ENCODE measurements around the gene SLC22A8. TPM values are rescaled to one million over a fixed set of nuclear protein-coding genes. Genes with fewer than 3 reads are reported as not detected.

The SLC22A8 gene
- polyA plus RNA-seq, 3 donors = not detected

GRCh38 chr11:63023841-63024648, 8.4 kb upstream of the SLC22A8 start:
- H3K9me3 ChIP-seq (replicated peaks in 1 of 2; ENCODE audit: control insufficient read depth in 1 of 2, insufficient read depth in 1 of 2, low read length in 2 of 2) = no peaks in the 10 kb centered on the region
- Mint-ChIP-seq H3K9me3 (peaks cover 0 to 8% (median 3%) of the 10 kb centered on the region in 7 donors), H3K27ac (peak overlapping the region in 4 of 7 donors; percentile 31 to 64 (median 32)), H3K36me3 (no peaks in the 10 kb centered on the region), H3K4me3 (peak overlapping the region in 1 of 2 donors; percentile 63), H3K4me1 (peaks cover 9% of the 10 kb centered on the region), H3K27me3 (ENCODE audit: low read depth in 3 of 3) (peaks cover 6 to 12% (median 6%) of the 10 kb centered on the region in 3 donors)
- no peaks in the 10 kb centered on the region for H3K27me3 ChIP-seq (ENCODE audit: control insufficient read depth in 2 of 2, insufficient read depth in 2 of 2, low read length in 2 of 2)
- no peaks in the 10 kb centered on the region for H3K79me2 ChIP-seq (ENCODE audit: insufficient read depth, low read length)
- peaks cover 7 to 8% of the 10 kb centered on the region in 2 donors for H3K4me1 ChIP-seq (ENCODE audit: control insufficient read depth in 1 of 2, insufficient read depth in 2 of 2, low read length in 2 of 2)
- no peak overlapping the region for H3K4me3 ChIP-seq (replicated peaks in 1 of 3; ENCODE audit: low read depth in 2 of 3, low read length in 3 of 3)
- 23% methylated on average over 7 of the region's 19 CpGs for WGBS (ENCODE audit: insufficient coverage)
- H3K27ac ChIP-seq (ENCODE audit: low read depth in 1 of 2, low read length in 2 of 2) = peak overlapping the region; percentile 21 to 32
- H2AFZ ChIP-seq (ENCODE audit: insufficient read depth, low read depth, low read length, poor library complexity, severe bottlenecking) = peak overlapping the region; percentile 33
- peak overlapping the region; percentile 41 for H3K4me2 ChIP-seq (replicated peaks; ENCODE audit: extremely low read depth, low read length, poor library complexity, severe bottlenecking)
- intact Hi-C loops (cut with micrococcal nuclease) = loop anchor here (1.0 to 2.0 kb wide), 2 partner anchors 117 to 118 kb away; no protein-coding TSS in a partner anchor
- TF ChIP-seq CTCF (IDR thresholded peaks at IDR 0.05) = peak; percentile 98
- DNase-seq = peak; percentile 76 to 86 (median 77)
- no peaks in the 10 kb centered on the region for H4K20me1 ChIP-seq (ENCODE audit: insufficient read depth, low read length)
- H3K9ac ChIP-seq (ENCODE audit: insufficient read depth, low read length, poor library complexity, severe bottlenecking) = no peak overlapping the region
- H3K36me3 ChIP-seq (replicated peaks in 1 of 2; ENCODE audit: control insufficient read depth in 1 of 2, insufficient read depth in 2 of 2, low read length in 2 of 2) = no peaks in the 10 kb centered on the region

- Histone ChIP-seq H3K27ac (ENCODE audit: low read depth in 1 of 2, low read length in 2 of 2) (peak overlapping the region; percentile 21 to 32), H3K9me3 (replicated peaks in 1 of 2; ENCODE audit: control insufficient read depth in 1 of 2, insufficient read depth in 1 of 2, low read length in 2 of 2) (no peaks in the 10 kb centered on the region), H3K9ac (ENCODE audit: insufficient read depth, low read length, poor library complexity, severe bottlenecking) (no peak overlapping the region), H3K79me2 (ENCODE audit: insufficient read depth, low read length) (no peaks in the 10 kb centered on the region), H3K4me3 (replicated peaks in 1 of 3; ENCODE audit: low read depth in 2 of 3, low read length in 3 of 3) (no peak overlapping the region), H4K20me1 (ENCODE audit: insufficient read depth, low read length) (no peaks in the 10 kb centered on the region), H3K27me3 (ENCODE audit: control insufficient read depth in 2 of 2, insufficient read depth in 2 of 2, low read length in 2 of 2) (no peaks in the 10 kb centered on the region), H3K4me2 (replicated peaks; ENCODE audit: extremely low read depth, low read length, poor library complexity, severe bottlenecking) (peak overlapping the region; percentile 41), H3K36me3 (replicated peaks in 1 of 2; ENCODE audit: control insufficient read depth in 1 of 2, insufficient read depth in 2 of 2, low read length in 2 of 2) (no peaks in the 10 kb centered on the region), H2AFZ (ENCODE audit: insufficient read depth, low read depth, low read length, poor library complexity, severe bottlenecking) (peak overlapping the region; percentile 33), H3K4me1 (ENCODE audit: control insufficient read depth in 1 of 2, insufficient read depth in 2 of 2, low read length in 2 of 2) (peaks cover 7 to 8% of the 10 kb centered on the region in 2 donors)
- TF ChIP-seq CTCF (IDR thresholded peaks at IDR 0.05) = no peak
- H3K4me3 Mint-ChIP-seq = peak overlapping the region in 1 of 2 donors; percentile 63
- H3K4me1 Mint-ChIP-seq = peaks cover 9% of the 10 kb centered on the region
- H3K36me3 Mint-ChIP-seq = no peaks in the 10 kb centered on the region
- 89% methylated on average over 11 of the region's 11 CpGs for WGBS (ENCODE audit: insufficient coverage)
- peak overlapping the region in 2 of 7 donors; percentile 31 to 64 for H3K27ac Mint-ChIP-seq
- intact Hi-C loops (cut with micrococcal nuclease) = no loop called here
- H3K9me3 Mint-ChIP-seq = peaks cover 0 to 8% (median 2%) of the 10 kb centered on the region in 7 donors
- H3K27me3 Mint-ChIP-seq (ENCODE audit: low read depth in 3 of 3) = peaks cover 4 to 8% (median 6%) of the 10 kb centered on the region in 3 donors
- no peak for DNase-seq
Measured at GRCh38 chr11:63023222-63023814, 7.7 kb upstream of the SLC22A8 start.

All from CD14-positive monocyte (primary cell).